Subcutaneous abdominal adipose tissue (tissue), 5 donors: ENCODE data around the gene H6PD.

Experiments used
- H3K27ac ChIP-seq: one replicate; pipeline ENCODE4 v1.7.0; 2013; ENCODE audit warnings: low read depth, mild to moderate bottlenecking, inconsistent platforms, low read length, moderate library complexity
- H3K27me3 ChIP-seq, 5 donors: one replicate each; pipeline ENCODE4 v1.7.0; 2013; ENCODE audit warnings: low read length in 5 of 5, inconsistent platforms in 1 of 5; ENCODE audit not compliant: control insufficient read depth in 5 of 5, insufficient read depth in 4 of 5
- H3K36me3 ChIP-seq, 5 donors: one replicate each; pipeline ENCODE4 v1.7.0; 2013; ENCODE audit warnings: low read length in 5 of 5; ENCODE audit not compliant: control insufficient read depth in 5 of 5, insufficient read depth in 5 of 5
- H3K4me1 ChIP-seq, 5 donors: one replicate each; pipeline ENCODE4 v1.7.0; 2013; ENCODE audit warnings: low read length in 5 of 5, mild to moderate bottlenecking in 3 of 5, moderate library complexity in 1 of 5; ENCODE audit not compliant: control insufficient read depth in 5 of 5, insufficient read depth in 5 of 5
- H3K4me3 ChIP-seq, 5 donors: one replicate each; pipeline ENCODE4 v1.7.0; 2013; ENCODE audit warnings: low read length in 5 of 5, low read depth in 1 of 5
- H3K9ac ChIP-seq, 5 donors: one replicate each; pipeline ENCODE4 v1.7.0; 2013; ENCODE audit warnings: low read length in 5 of 5, mild to moderate bottlenecking in 4 of 5, moderate library complexity in 3 of 5
- H3K9me3 ChIP-seq, 5 donors: one replicate each; pipeline ENCODE4 v1.7.0; 2013; ENCODE audit warnings: low read length in 5 of 5; ENCODE audit not compliant: control insufficient read depth in 5 of 5
- donor health status: healthy.
- donor health status: healthy.
- donor health status: healthy.
- donor health status: healthy.
- donor health status: healthy.

The H6PD gene

GRCh38 chr1:9284061-9284460 is 49.5 kb downstream of the H6PD start:
- peaks cover 0 to 18% (median 7%) of the 10 kb centered on the region in 5 donors for H3K9me3 ChIP-seq
- no peak overlapping the region for H3K27ac ChIP-seq
- peaks cover 8 to 17% (median 11%) of the 10 kb centered on the region in 5 donors for H3K27me3 ChIP-seq
- H3K4me1 ChIP-seq, result peaks cover 0 to 29% (median 27%) of the 10 kb centered on the region in 5 donors
- H3K36me3 ChIP-seq, result no peaks in the 10 kb centered on the region
- no peak overlapping the region for H3K9ac ChIP-seq
- no peak overlapping the region for H3K4me3 ChIP-seq

- Histone ChIP-seq H3K9ac (no peak overlapping the region), H3K4me1 (peaks cover 5 to 25% (median 21%) of the 10 kb centered on the region in 5 donors), H3K9me3 (peaks cover 0 to 18% (median 7%) of the 10 kb centered on the region in 5 donors), H3K4me3 (no peak overlapping the region), H3K36me3 (no peaks in the 10 kb centered on the region), H3K27ac (no peak overlapping the region), H3K27me3 (peaks cover 3 to 6% (median 4%) of the 10 kb centered on the region in 5 donors)
Observed at GRCh38 chr1:9286556-9286955, 52.0 kb downstream of the H6PD start.

- no peak overlapping the region for H3K4me3 ChIP-seq
- H3K9me3 ChIP-seq, result peaks cover 0 to 18% (median 7%) of the 10 kb centered on the region in 5 donors
- no peaks in the 10 kb centered on the region for H3K36me3 ChIP-seq
- H3K27me3 ChIP-seq, result no peaks in the 10 kb centered on the region
- peak overlapping the region; percentile 98 for H3K27ac ChIP-seq
- H3K4me1 ChIP-seq, result peaks cover 7 to 34% (median 28%) of the 10 kb centered on the region in 5 donors
- no peak overlapping the region for H3K9ac ChIP-seq
Observed at GRCh38 chr1:9289090-9289534, 54.5 kb downstream of the H6PD start.

GRCh38 chr1:9289711-9290485 is 55.3 kb downstream of the H6PD start:
- H3K27ac ChIP-seq, result peak overlapping the region; percentile 98
- H3K9me3 ChIP-seq, result peaks cover 0 to 15% (median 7%) of the 10 kb centered on the region in 5 donors
- peaks cover 7 to 42% (median 36%) of the 10 kb centered on the region in 5 donors for H3K4me1 ChIP-seq

GRCh38 chr1:9291914-9292360 is 57.4 kb downstream of the H6PD start:
- peak overlapping the region; percentile 55 to 95 (median 63) for H3K4me3 ChIP-seq
- peaks cover 0 to 12% (median 7%) of the 10 kb centered on the region in 5 donors for H3K9me3 ChIP-seq
- H3K27ac ChIP-seq, result peak overlapping the region; percentile 98
- peaks cover 14 to 62% (median 56%) of the 10 kb centered on the region in 5 donors for H3K4me1 ChIP-seq
- no peaks in the 10 kb centered on the region for H3K27me3 ChIP-seq
- peak overlapping the region; percentile 66 to 87 (median 81) for H3K9ac ChIP-seq
- peaks cover 0 to 3% (median 0%) of the 10 kb centered on the region in 5 donors for H3K36me3 ChIP-seq

More at GRCh38 chr1:9289711-9290485, 55.3 kb downstream of the H6PD start:
- H3K27me3 ChIP-seq, result no peaks in the 10 kb centered on the region
- no peaks in the 10 kb centered on the region for H3K36me3 ChIP-seq
- H3K4me3 ChIP-seq, result no peak overlapping the region
- peak overlapping the region in 4 of 5 donors; percentile 12 to 63 (median 36) for H3K9ac ChIP-seq

GRCh38 chr1:9292361-9293240 is 58.0 kb downstream of the H6PD start, which contains the start of gene SPSB1:
TSS of gene SPSB1 (plus strand) at chr1:9292894. CDS start at chr1:9355892, 62,998 bp downstream.
- Histone ChIP-seq H3K9ac (peak within 1 kb of the TSS; percentile 74 to 87 (median 83)), H3K36me3 (peaks cover 0 to 3% (median 0%) of the 10 kb centered on the region in 5 donors), H3K9me3 (peaks cover 0 to 7% (median 5%) of the 10 kb centered on the region in 5 donors), H3K4me1 (peaks cover 14 to 69% (median 63%) of the 10 kb centered on the region in 5 donors), H3K27me3 (no peaks in the 10 kb centered on the region), H3K27ac (peak within 1 kb of the TSS; percentile 98), H3K4me3 (peak within 1 kb of the TSS; percentile 77 to 99 (median 95))

- peak overlapping the region in 3 of 5 donors; percentile 63 to 83 (median 83) for H3K9ac ChIP-seq
- peaks cover 0 to 3% (median 0%) of the 10 kb centered on the region in 5 donors for H3K36me3 ChIP-seq
- H3K27ac ChIP-seq, result peak overlapping the region; percentile 84
- H3K4me1 ChIP-seq, result peaks cover 14 to 74% (median 68%) of the 10 kb centered on the region in 5 donors
- H3K4me3 ChIP-seq, result peak overlapping the region in 4 of 5 donors; percentile 77 to 95 (median 91)
- H3K9me3 ChIP-seq, result peaks cover 0 to 3% (median 1%) of the 10 kb centered on the region in 5 donors
- no peaks in the 10 kb centered on the region for H3K27me3 ChIP-seq
Observed at GRCh38 chr1:9293241-9293532, 58.6 kb downstream of the H6PD start.

- H3K9ac ChIP-seq, result peak overlapping the region; percentile 63 to 83 (median 79)
- no peaks in the 10 kb centered on the region for H3K27me3 ChIP-seq
- H3K4me1 ChIP-seq, result peaks cover 14 to 80% (median 73%) of the 10 kb centered on the region in 5 donors
- no peaks in the 10 kb centered on the region for H3K9me3 ChIP-seq
- H3K4me3 ChIP-seq, result peak overlapping the region; percentile 77 to 99 (median 95)
- H3K27ac ChIP-seq, result peak overlapping the region; percentile 84
- H3K36me3 ChIP-seq, result peaks cover 0 to 3% (median 0%) of the 10 kb centered on the region in 5 donors
Observed at GRCh38 chr1:9293533-9294404, 59.2 kb downstream of the H6PD start.

GRCh38 chr1:9294405-9294773 is 59.8 kb downstream of the H6PD start:
- H3K4me3 ChIP-seq, result peak overlapping the region; percentile 77 to 99 (median 95)
- H3K4me1 ChIP-seq, result peaks cover 14 to 81% (median 72%) of the 10 kb centered on the region in 5 donors
- H3K9me3 ChIP-seq, result no peaks in the 10 kb centered on the region
- H3K36me3 ChIP-seq, result peaks cover 0 to 3% (median 0%) of the 10 kb centered on the region in 5 donors
- peak overlapping the region; percentile 63 to 83 (median 79) for H3K9ac ChIP-seq
- no peaks in the 10 kb centered on the region for H3K27me3 ChIP-seq
- H3K27ac ChIP-seq, result peak overlapping the region; percentile 84
